Hematopoietic multipotent progenitor cell treated with erythropoietin and hydrocortisone succinate and interleukin-3 and kit ligand, for 4 days (in vitro differentiated cells): Measurements from ENCODE around the gene RYK.
"Not testable (repeated sequence)": the region's sequence is repeated elsewhere in the genome, so short reads cannot be mapped to it uniquely, and the experiment has no call there.

ENCODE experiments used
- DNase-seq: peaks from one replicate; pipeline ENCODE4 v3.0.0-alpha.2; 2015

RYK gene

DNA sequence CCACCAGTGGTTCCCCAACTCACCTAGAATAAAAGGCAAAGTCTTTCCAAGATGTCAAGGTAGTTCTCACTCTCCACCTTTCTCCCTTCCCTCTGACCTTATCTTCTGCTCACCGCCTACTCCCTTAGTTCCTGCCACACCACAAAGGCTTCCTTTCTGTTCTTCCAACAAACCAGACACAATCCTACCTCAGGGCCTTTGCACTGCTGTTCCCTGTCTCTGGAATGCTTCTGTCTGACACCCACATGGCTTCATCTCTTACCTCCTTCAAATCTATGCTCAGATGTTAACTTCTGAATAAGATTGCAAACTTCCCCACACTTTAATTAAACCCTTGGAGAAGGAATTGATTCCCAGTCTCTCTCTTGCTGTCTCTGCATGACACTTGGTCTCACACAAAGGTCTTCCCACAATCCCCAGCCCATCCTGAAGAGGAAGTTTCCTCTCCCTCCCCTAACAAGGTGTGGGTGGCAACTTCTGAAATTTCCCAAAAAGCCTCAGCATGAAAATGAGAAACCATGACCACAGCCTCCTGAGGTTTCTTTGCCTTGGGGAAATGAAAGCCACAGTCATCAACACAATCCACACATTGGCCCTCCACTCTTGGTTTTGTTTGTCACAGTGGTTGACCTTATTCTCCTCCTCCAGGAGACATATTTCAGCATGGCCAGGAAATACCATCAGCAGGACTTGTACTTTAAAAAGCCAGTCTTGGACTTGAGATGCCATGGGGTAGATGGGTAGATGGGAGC lies 3.0 kb upstream of the RYK start:
- DNase-seq, result no peak

DNA sequence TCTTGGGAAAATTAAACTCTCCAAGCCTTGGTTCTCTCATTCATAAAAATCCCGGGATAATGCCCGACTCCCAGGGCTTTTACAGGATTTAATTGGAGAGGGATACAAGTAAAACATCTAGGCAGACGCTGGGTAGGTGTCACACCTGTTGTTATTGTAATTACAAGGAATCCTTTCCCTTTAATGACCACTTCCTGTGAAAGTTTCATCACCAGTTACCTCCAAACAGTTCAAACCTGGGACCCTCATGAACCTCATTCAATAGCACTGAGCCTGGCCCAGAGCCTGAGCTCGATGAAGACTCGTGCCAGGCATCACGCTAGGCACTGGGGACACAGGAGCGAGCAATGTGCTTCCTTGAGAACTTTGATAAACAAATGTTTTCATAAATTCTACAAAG lies 2.1 kb upstream of the RYK start:
- no peak for DNase-seq

DNA sequence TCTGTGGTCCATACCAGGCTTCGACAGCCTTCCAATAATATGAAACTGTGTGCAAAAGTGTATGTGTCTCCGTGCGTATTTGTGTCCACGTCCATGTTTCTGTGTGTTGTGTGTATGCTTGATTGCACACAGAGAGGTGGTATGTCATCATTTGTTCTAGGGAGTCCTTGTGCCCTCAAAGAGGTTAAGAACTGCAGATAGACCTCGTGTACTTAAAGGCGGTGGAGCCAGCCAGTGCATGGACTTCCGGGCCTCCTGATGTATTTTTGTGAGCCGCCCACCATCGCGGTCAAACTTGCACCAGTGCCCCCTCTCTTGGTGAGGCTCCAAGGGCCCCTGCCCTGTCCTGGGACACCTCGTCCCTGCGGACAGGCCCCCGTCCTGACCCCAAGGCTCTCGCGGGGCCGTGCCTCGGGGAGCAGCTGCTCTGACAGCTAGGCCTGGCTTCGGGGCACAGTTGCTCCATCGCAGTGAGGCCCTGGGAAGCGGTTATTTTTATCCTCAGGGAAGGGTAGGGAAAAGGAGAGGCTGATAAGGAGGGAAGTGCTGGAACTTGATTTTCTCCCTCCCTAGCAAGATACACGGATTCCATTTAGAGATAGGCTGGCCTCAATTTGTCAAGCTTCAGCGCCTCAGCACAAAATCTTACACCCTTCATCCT lies 1.2 kb upstream of the RYK start:
- DNase-seq, result no peak

DNA sequence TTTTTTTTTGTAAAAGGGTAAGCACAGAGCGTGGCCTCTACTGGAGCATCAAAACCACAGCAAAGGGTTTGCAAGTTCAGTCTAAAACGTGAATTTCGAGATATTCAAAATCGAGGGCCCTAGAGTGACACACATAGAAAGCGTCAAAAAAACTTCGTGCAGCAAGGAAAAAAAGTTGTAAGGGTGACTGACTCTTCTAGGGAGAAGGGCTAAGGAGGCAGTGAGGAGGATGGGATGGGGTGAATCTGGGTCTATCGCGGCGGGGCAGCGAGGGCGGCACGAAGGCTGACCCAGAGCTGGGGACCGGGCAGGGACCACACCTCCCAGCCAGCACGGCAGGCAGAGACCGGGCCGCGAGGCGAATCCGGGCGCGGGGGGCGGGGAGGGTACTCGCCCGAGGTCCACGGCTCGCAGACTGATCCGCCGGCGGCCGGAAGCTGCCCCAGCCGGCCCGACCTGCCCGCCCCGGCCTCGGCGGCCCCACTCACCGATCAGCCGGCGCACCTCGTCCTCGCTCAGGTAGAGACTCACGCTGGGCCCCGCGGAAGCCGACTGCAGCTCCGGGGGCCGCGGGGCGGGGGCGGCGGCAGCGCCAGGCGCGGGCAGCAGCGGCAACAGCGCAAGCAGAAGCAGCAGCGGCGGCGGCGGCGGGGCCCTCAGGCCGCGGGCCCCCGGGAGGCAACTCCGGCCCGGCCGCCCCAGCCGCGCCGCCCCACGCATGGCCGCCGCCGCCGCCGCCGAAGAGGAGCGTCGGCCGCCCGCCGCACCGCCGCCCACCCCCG lies 533 bp downstream of the RYK start:
- peak; percentile 66 for DNase-seq

DNA sequence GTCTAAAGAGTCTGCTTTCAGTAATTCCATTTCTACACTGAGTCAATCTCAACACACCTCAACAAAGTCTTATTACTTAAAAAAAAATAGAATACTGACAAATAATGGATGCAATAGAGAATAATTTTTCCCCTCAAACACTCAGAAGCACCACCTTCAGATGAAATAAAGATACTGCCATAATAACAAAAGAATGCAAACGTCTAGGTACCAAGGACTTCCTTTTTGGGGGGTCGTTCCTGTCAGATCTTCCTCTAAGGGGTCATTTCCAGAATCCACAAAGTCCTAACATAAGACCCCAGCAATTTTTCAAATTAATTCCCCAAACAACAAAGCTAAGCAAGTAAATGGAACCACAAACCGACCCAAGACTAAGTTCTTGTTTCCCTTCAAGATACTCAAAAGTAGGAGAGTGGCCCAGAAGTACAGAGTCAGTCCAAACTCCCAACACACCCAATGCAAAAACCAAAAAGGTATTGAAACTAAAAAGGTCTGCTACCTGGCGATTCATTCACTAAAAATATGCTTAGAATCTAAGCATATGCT lies 1.3 kb downstream of the RYK start:
- no peak for DNase-seq

DNA sequence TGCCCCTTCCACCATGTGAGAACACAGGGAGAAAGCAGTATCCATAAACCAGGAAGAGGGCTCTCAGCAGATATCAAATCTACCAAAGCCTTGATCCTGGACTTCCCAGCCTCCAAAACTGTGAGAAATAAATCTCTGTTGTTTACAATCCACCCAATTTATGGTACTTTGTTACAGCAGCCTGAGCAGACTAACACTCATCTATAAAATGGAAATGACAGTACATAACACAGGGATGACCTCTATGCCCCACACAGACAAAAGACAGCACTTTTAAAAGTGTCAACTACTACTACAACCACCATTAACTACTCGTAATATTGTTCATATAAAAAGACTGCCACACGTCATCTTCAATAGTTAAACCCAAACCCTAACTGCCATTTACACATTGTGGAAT lies 5.7 kb downstream of the RYK start:
- DNase-seq, result no peak

DNA sequence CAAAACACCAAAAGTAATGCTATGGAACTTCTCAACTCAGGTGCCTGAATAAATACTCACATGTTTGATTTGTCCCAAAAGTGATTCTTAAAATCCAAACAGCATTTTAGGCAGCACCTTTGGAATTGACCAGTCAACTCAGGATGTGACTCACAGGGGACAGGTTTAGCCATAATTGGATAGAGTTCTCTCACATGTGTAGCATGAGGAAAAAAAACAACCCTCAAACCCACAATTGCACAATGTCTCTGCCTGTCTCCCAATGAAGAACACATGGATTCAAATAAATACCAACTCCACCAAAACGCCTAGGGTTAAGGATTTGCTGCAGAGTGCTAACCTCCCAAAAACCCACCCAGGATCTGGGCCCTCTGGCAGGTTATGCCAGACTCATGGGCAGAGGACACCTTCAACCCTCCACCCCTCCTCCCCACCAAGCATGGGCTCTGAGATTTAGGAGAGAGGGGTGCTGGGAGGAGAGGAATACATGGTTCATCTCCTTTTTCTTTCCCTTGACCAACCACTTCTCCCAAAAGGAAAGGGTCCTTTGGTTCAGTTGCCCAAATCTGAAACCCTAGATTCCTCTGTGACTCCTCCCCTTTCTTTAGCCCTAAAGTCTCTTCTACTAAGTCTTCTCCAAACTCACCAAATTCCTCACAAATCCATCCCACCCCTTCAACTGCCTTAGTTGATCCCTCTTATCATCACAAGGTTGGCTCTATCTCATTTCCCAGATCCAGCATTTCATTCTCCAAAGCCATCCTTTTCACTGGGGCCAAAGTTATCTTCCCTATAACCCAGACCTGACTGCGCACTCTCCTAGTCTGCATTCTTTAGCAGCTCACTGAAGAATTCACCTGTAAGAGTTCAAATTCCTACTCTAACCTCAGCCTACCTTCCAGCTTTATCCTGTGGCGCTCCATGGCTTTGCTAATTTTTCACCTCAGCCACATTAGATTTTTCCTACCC lies 7.7 kb downstream of the RYK start:
- DNase-seq, result peak; percentile 40

DNA sequence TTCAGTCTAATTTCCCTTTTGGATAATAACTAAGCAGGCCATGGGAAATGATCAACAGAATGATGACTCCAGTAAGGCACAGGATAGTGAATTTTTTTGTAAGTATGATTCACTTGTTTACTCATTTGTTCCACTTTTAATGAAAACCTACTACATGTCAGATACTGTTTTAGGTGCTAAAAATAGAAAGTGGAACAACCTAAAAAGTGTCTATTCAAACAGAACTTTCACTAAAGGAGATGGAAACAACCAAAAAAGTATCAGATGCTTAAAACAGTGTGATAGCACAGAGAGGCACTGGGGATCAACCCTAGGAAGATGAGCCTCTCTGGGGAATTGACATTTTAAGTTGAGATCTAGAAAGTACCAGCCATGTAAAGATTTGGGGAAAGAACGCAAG lies 11.1 kb downstream of the RYK start:
- DNase-seq, result no peak

DNA sequence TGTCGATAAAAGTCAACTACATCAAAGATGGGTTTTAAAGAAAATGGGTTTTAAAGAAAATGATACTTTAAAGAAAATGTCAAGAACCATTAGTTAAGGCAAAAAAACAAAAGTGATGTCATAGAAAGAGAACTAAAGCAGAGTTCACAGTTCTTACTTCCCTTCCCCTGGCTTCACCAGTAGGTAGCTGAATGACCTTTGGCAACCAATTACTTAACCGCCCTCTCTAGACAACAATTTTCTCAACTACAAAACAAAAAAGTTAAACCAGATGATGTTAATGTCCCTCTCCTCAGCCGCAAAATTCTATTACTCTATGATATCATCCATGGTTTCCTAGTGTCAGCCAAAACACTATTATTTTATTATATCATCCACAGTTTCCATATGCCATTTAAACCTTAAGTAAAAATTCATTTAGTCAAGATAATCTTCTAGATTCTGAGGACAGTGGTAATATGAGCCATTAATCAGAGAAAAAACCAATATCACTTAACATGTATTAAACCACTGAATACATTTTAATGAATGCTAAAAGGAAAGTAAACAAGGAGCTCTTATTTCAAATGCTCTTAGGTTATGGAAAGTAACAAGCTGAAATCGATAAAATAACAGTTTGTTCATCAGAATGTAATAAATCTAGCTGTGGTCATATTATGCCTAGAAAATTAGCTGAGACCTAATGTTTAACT lies 13.1 kb downstream of the RYK start:
- DNase-seq, result no peak

DNA sequence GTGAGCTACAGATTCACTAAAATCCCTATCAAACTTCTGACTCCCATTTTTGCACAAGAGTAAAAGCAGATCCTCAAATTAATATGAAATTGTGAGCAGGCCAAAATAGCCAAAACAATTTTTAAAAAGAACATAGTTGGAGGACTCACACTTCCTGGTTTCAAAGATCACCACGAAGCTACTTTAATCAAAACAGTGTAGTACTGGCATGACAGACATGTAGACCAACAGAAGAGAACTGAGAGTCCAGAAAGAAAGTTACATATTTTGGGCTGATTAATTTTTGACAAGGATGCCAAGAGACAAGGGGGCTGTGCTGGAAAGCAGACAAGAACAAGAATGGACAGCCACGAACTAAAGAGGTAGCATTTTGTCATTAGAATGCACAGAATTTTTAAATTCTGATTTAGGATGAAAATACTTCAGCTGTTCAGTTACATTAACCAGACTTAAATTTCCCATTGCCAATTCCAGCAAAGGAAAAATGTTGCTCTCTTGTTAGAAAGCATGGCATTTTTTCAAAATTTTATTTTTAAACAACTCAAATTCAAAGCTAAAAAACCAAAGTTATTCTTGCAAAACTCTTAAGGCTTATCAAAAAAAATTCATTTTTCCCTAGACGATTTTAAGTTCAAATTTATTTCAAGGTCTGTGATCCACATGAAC lies 14.0 kb downstream of the RYK start:
- no peak for DNase-seq

DNA sequence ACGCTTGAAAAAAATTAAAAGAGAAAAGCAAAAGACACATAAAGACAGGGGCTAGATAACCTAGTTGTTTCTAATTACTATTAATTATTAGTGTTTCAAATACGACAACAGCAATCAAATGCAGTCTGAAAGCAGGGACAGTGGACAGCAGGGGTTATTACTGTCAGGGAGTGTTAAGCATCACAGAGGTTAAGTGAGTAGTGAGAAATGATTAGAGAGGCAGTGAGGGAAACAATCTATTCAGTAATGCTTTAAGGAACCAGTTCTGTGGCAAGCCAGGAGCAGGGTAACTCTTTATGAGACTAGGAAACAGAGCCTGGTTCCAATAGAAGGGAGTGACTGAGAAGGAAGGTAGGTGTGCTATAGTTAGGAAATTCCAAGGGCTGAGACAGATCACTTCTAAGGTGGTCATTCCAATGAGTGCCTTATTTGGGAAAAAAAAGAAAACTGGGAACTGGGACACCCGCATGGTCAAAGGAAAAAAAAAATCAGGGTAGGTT lies 15.0 kb downstream of the RYK start:
- no peak for DNase-seq

DNA sequence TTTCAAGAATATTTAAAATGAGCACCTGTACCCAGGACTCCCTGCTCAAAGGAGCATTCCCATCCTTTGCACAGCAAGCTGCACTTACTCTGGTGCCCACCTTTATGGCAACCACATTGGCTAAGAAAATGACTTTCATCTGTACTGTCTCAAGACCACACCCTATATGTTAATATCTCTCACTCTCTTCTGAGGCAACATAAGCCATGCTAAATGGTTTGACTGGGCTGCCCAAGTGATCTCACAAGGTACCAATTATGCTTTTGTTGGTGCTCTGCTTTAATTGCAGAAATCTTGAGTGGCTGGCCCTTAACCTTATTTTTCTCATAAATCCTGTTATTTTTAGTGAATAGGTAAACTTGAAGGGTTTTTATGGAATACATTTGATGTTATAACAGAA lies 17.7 kb downstream of the RYK start:
- peak; percentile 37 for DNase-seq

DNA sequence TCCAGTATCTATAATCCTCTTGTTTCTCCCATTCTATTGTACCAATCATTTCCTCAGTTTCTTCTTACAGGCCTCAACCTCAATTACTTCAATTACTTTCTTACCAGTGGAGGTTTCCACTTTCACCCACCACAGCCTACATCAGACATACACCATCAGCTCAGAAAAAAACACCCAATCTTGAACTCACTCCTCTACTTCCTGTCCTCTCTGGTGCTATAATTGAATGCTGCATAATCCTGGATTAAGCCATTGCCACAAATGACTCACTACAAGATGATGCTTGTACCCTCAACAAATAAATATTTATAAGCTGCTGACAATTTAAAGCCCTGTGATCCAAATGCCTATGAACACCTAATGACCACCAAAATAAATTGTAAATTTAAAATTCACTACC lies 18.5 kb downstream of the RYK start:
- DNase-seq, result no peak

DNA sequence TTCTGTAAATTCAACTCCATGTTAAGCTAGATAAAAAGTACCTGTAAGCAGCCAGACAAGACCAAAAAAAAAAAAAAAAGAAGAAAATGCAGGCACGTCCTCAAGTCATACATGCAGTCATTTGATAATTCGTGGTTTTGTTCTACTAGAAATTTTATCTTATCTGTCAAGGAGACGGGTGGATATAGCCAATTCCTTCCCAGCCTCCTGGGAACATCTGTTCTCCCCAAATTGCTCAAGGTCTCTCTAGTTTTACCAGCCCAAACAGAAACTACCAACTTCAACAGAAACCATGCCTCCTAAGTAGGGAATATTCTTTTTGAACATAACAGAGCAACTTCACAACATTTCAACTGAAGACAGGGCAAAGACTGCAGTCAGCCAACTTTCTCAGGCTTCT lies 19.5 kb downstream of the RYK start:
- DNase-seq, result peak; percentile 77

DNA sequence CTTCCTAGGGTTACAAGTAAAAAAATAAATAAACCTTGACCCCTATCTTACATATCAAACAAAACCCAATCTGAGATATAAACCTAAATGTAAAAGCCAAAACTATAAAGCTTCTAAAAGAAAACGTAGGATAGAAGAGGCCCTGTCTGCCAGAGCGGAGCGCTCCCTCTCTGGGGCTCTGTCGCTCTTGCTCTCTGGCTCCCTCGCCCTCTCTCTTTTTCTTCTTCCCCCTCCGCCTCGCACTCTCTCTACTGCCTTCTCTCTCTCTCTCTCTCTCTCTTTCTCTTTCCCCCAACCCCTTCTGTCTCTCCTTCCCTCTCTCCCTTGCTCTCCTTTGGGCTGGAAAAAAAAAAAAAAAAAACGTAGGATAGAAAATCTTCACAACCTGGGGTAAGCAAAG lies 21.6 kb downstream of the RYK start:
- no peak for DNase-seq

DNA sequence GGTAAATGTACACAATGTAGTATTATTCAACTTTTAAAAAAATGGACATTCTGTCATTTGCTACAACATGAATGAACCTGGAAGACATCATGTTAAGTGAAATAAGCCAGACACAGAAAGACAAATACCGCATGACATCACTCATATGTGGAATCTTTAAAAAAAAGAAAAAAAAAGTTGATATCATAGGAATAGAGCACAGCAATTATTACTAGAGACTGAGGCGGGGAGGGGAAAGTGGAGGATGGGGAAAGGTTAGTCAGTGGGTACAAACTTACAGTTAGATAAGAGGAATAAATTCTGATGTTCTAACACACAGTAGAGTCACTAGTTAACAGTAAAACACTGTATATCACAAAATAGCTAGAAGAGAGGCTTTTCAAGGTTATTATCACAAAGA lies 22.2 kb downstream of the RYK start:
- DNase-seq, result no peak

DNA sequence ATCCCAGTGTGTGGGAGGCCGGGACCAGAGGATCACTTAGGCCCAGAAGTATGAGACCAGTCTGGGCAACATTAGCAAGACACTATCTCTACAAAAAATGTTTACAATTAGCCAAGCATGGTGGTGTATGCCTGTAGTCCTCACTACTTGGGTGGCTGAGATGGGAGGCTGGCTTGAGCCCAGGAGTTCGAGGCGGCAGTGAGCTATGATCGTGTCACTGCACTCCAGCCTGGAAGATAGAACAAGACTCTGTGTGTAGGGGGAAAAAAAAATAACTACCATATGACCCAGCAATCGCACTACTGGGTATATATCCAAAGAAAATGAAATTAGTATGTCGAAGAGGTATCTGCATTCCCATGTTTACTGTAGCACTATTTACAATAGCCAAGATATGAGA lies 22.6 kb downstream of the RYK start:
- no peak for DNase-seq

DNA sequence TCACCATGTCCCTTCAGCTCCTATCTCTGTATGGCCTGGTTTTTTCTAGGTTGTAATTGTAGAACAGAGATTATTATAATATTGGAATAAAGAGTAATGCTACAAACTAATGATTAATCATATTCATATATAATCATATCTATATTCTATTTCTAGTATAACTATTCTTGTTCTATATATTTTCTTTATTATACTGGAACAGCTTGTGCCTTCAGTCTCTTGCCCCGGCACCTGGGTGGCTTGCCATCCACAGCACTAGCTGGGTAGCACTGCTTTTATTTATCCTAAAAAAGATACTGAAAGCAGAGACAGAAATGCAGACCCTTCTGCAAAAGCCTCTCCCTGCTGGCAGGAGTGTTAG lies 25.9 kb downstream of the RYK start:
- not testable (repeated sequence) for DNase-seq

DNA sequence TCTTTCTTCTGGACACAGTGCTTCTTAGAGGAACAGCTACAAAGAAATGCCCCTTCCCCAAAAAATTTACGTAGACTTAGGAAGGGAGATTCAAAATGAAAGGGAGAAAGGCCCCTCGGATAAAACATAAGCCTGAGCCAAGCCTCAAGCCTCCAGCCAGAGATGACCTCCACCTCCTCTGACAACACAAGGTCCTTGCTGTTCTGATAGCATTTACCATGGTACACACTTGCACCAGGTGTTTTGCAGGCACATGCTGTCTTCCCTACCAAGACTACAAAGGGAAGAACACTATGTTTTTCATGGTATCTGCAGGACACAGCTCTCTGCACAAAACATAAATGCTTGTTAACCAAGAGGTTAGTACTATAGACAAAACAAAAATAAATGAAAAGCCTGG lies 27.8 kb downstream of the RYK start:
- no peak for DNase-seq

DNA sequence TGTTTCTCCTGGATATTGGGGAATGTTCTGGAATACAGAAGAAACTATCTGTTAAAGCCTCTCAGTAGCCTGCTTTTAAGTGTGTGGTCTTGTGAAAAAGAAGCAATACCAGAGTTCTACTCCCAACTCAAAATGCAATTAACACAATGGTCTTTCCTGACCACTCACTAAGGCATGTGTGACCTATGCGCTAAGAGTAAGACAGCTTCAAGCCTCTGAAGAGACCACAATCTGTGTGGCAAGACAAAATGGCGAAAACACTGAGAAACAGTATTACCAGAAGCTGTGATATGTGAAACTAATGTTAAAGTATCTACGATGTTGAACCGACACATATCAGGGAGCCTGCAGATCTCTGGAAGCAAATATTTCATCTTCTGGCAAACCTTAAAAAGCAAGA lies 33.8 kb downstream of the RYK start:
- no peak for DNase-seq

DNA sequence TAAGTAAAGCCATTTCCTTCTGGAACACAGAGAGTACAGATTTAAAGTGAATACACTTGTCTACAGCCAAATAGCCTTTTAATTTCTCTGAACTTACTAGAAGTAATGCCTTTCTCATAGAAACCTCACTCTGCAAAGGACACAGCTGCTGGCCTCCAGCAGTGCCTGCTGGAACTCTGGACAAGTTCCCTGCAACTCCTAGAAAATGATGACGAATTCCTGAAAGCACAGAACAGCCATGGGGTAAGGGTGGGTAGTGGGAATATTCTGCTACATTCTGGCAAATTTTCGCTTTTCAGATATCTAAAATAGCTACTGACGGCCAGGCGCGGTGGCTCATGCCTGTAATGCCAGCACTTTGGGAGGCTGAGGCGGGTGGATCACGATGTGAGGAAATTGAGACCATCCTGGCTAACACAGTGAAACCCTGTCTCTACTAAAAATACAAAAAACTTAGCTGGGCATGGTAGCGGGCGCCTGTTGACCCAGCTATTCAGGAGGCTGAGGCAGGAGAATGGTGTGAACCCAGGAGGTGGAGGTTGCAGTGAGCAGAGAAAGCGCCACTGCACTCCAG lies 34.4 kb downstream of the RYK start:
- no peak for DNase-seq
